Liver (tissue), 9 donors: ENCODE results near the gene PXYLP1. TPM values are rescaled to one million over a fixed set of nuclear protein-coding genes. Genes with fewer than 3 reads are reported as not detected.

Experiments
- DNase-seq: peaks from one replicate; pipeline ENCODE4 v3.0.0-alpha.2; 2017; ENCODE audit warnings: low spot score
- H3K27ac ChIP-seq, 2 donors: one replicate each; pipeline ENCODE4 v1.7.0; 2013; ENCODE audit warnings: inconsistent platforms in 2 of 2, low read length in 2 of 2, control low read depth in 1 of 2, low read depth in 1 of 2, mild to moderate bottlenecking in 1 of 2
- H3K27me3 ChIP-seq, 4 donors: one replicate each; pipeline versions ENCODE4 v1.6.1 to v1.7.0; 2013; ENCODE audit warnings: low read length in 3 of 4, inconsistent platforms in 1 of 4, mild to moderate bottlenecking in 1 of 4, moderate library complexity in 1 of 4; ENCODE audit not compliant: control insufficient read depth in 4 of 4, insufficient read depth in 4 of 4
- H3K36me3 ChIP-seq, 4 donors: one replicate each; pipeline versions ENCODE4 v1.6.1 to v1.7.0; 2013; ENCODE audit warnings: low read length in 3 of 4, mild to moderate bottlenecking in 3 of 4, low read depth in 1 of 4, moderate library complexity in 1 of 4; ENCODE audit not compliant: control insufficient read depth in 4 of 4, insufficient read depth in 3 of 4
- H3K4me1 ChIP-seq, 4 donors: one replicate each; pipeline versions ENCODE4 v1.6.1 to v1.7.0; 2013; ENCODE audit warnings: low read length in 3 of 4, mild to moderate bottlenecking in 3 of 4, moderate library complexity in 1 of 4; ENCODE audit not compliant: control insufficient read depth in 4 of 4, insufficient read depth in 4 of 4
- H3K4me3 ChIP-seq, 3 donors: one replicate each; pipeline versions ENCODE4 v1.6.1 to v1.7.0; 2013; ENCODE audit warnings: low read length in 3 of 3, control low read depth in 1 of 3, low read depth in 1 of 3, mild to moderate bottlenecking in 1 of 3
- H3K9ac ChIP-seq, 2 donors: one replicate each; pipeline ENCODE4 v1.7.0; 2013; ENCODE audit warnings: low read length in 2 of 2, mild to moderate bottlenecking in 2 of 2, moderate library complexity in 2 of 2, control low read depth in 1 of 2, low read depth in 1 of 2
- H3K9me3 ChIP-seq, 4 donors: one replicate each; pipeline versions ENCODE4 v1.6.1 to v1.7.0; 2013; ENCODE audit warnings: low read length in 3 of 4; ENCODE audit not compliant: control insufficient read depth in 4 of 4
- EGR1 ChIP-seq, 2 donors: IDR thresholded peaks; 2 replicates each; pipeline ENCODE4 v1.6.1; 2016 to 2018; ENCODE audit warnings: antibody characterized with exemption in 2 of 2, low read depth in 2 of 2
- FOXA1 ChIP-seq: IDR thresholded peaks from 2 replicates; pipeline ENCODE4 v1.6.1; 2016; ENCODE audit warnings: antibody characterized with exemption
- FOXA2 ChIP-seq: IDR thresholded peaks from 2 replicates; pipeline ENCODE4 v1.6.1; 2016; ENCODE audit warnings: antibody characterized with exemption
- GABPA ChIP-seq, 2 donors: IDR thresholded peaks in 1 of 2; conservative IDR thresholded peaks in 1 of 2; 2 replicates each; pipeline ENCODE4 v1.6.1; 2016; ENCODE audit warnings: antibody characterized with exemption in 2 of 2, mild to moderate bottlenecking in 1 of 2, moderate library complexity in 1 of 2
- HNF4A ChIP-seq, 2 donors: conservative IDR thresholded peaks; 2 replicates each; pipeline ENCODE4 v1.6.1; 2016; ENCODE audit warnings: antibody characterized with exemption in 2 of 2, mild to moderate bottlenecking in 2 of 2
- JUND ChIP-seq, 2 donors: IDR thresholded peaks; 2 replicates each; pipeline ENCODE4 v1.6.1; 2016; ENCODE audit warnings: antibody characterized with exemption in 2 of 2
- NR2F2 ChIP-seq: IDR thresholded peaks from 2 replicates; pipeline ENCODE4 v1.6.1; 2016; ENCODE audit warnings: antibody characterized with exemption
- RAD21 ChIP-seq, 2 donors: IDR thresholded peaks; 2 replicates each; pipeline ENCODE4 v1.6.1; 2016; ENCODE audit warnings: antibody characterized with exemption in 2 of 2, mild to moderate bottlenecking in 2 of 2
- RXRA ChIP-seq, 2 donors: IDR thresholded peaks; 2 replicates each; pipeline ENCODE4 v1.6.1; 2017 to 2018; ENCODE audit warnings: antibody characterized with exemption in 2 of 2, mild to moderate bottlenecking in 1 of 2
- SP1 ChIP-seq: IDR thresholded peaks from 2 replicates; pipeline ENCODE4 v1.6.1; 2018; ENCODE audit warnings: antibody characterized with exemption, mild to moderate bottlenecking
- YY1 ChIP-seq: IDR thresholded peaks from 2 replicates; pipeline ENCODE4 v1.6.1; 2016; ENCODE audit warnings: antibody characterized with exemption, mild to moderate bottlenecking
- whole genome bisulfite sequencing: extraction: QIAGEN DNeasy Blood & Tissue Kit; methylation state at CpG from one replicate; pipeline ENCODE4 v1.1.7; 2013; 5-methylcytosine and 5-hydroxymethylcytosine counted together
- polyA plus RNA-seq, 2 donors: library from polyadenylated mRNA; stranded (reverse) in 1 of 2; unstranded in 1 of 2; fragments of 200-250 nt in 1 of 2; fragments of >200 nt in 1 of 2; fragmentation: Nextera tagmentation in 1 of 2; extraction: Ambion mirVana in 1 of 2; gene quantifications; one replicate each; pipeline versions ENCODE4 v1.2.1 to v1.2.3, GENCODE V29; 2013 to 2015
- total RNA-seq, 2 donors: library from RNA; depleted of rRNA; stranded (reverse); fragments of >200 nt; gene quantifications; one replicate each; pipeline ENCODE4 v1.2.3, GENCODE V29; 2014
- TF ChIP-seq, protein P1 (sequence below): IDR thresholded peaks from 2 replicates; pipeline ENCODE4 v1.6.1; 2016; ENCODE audit warnings: antibody characterized with exemption
- TF ChIP-seq, protein P2 (sequence below): IDR thresholded peaks from 2 replicates; pipeline ENCODE4 v1.6.1; 2016; ENCODE audit warnings: antibody characterized with exemption
- TF ChIP-seq, protein P3 (sequence below): IDR thresholded peaks from 2 replicates; pipeline ENCODE4 v1.6.1; 2016; ENCODE audit warnings: antibody characterized with exemption, mild to moderate bottlenecking
- donor health status: healthy.
- donor health status: healthy.
- donor health status: healthy.
- donor health status: healthy.
- donor health status: healthy.

The PXYLP1 gene
- total and polyA plus RNA-seq, 4 donors: 1.1 to 5.3 (median 3.1) TPM

DNA sequence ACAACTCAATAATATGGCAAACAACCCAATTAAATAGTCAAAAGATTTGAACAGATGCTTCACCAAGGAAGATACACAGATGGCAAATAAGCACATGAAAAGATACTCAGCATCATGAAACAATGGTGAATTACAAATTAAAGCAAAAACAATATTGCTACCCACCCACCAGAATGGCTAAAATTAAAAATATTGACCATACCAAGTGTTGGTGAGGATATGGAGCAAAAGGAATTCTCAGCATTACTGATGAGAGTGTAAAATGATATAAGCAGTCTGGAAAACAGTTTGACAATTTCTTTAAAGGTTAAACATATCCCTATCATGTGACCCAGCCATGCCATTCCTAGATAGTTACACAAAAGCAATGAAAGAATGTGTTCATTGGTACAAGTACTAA, 5.7 kb upstream of the PXYLP1 start:
- Histone ChIP-seq H3K4me1 (peaks cover 0 to 4% (median 0%) of the 10 kb centered on the region in 4 donors), H3K36me3 (no peaks in the 10 kb centered on the region), H3K9ac (no peak overlapping the region), H3K27me3 (no peaks in the 10 kb centered on the region), H3K9me3 (peaks cover 0 to 3% (median 0%) of the 10 kb centered on the region in 4 donors), H3K27ac (no peak overlapping the region), H3K4me3 (no peak overlapping the region)
- no peak for DNase-seq
- TF ChIP-seq EGR1 (IDR thresholded peaks at IDR 0.05; ENCODE audit: low read depth in 2 of 2) (no peak), RXRA (IDR thresholded peaks at IDR 0.05) (no peak), FOXA2 (no peak), GABPA (IDR thresholded peaks at IDR 0.05 in 1 of 2, conservative IDR thresholded peaks at IDR 0.05 in 1 of 2) (no peak)
- TF ChIP-seq, protein P1, sequence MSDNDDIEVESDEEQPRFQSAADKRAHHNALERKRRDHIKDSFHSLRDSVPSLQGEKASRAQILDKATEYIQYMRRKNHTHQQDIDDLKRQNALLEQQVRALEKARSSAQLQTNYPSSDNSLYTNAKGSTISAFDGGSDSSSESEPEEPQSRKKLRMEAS: no peak
- TF ChIP-seq, protein P2, sequence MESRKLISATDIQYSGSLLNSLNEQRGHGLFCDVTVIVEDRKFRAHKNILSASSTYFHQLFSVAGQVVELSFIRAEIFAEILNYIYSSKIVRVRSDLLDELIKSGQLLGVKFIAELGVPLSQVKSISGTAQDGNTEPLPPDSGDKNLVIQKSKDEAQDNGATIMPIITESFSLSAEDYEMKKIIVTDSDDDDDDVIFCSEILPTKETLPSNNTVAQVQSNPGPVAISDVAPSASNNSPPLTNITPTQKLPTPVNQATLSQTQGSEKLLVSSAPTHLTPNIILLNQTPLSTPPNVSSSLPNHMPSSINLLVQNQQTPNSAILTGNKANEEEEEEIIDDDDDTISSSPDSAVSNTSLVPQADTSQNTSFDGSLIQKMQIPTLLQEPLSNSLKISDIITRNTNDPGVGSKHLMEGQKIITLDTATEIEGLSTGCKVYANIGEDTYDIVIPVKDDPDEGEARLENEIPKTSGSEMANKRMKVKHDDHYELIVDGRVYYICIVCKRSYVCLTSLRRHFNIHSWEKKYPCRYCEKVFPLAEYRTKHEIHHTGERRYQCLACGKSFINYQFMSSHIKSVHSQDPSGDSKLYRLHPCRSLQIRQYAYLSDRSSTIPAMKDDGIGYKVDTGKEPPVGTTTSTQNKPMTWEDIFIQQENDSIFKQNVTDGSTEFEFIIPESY: no peak

DNA sequence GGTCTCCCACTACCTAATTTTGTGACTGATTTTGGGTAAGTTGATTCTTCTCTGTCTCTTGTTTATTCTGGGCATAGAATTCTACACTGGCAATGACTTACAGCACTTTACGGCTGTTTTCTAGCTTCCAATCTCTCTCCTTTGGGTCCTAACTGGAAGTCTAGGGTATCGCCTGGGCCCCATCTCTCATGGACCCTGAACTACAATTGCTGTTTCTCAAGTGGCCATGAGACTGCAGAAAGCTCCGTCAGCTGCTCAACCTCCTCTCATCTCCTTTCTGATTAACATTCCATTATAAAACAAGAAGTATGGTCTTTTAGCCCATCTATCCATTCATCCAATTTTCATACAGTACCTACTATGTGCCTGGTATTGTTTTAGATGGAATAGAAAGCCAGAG, 4.4 kb upstream of the PXYLP1 start:
- no peak for TF ChIP-seq NR2F2
- no peak for TF ChIP-seq YY1
- no peak for TF ChIP-seq HNF4A (conservative IDR thresholded peaks at IDR 0.05)
- TF ChIP-seq RXRA (IDR thresholded peaks at IDR 0.05): no peak
- TF ChIP-seq, protein P2: no peak
- no peak for TF ChIP-seq RAD21 (IDR thresholded peaks at IDR 0.05)
- no peak for TF ChIP-seq EGR1 (IDR thresholded peaks at IDR 0.05; ENCODE audit: low read depth in 2 of 2)
- TF ChIP-seq SP1: no peak
- no peak for TF ChIP-seq FOXA2
- TF ChIP-seq, protein P3, sequence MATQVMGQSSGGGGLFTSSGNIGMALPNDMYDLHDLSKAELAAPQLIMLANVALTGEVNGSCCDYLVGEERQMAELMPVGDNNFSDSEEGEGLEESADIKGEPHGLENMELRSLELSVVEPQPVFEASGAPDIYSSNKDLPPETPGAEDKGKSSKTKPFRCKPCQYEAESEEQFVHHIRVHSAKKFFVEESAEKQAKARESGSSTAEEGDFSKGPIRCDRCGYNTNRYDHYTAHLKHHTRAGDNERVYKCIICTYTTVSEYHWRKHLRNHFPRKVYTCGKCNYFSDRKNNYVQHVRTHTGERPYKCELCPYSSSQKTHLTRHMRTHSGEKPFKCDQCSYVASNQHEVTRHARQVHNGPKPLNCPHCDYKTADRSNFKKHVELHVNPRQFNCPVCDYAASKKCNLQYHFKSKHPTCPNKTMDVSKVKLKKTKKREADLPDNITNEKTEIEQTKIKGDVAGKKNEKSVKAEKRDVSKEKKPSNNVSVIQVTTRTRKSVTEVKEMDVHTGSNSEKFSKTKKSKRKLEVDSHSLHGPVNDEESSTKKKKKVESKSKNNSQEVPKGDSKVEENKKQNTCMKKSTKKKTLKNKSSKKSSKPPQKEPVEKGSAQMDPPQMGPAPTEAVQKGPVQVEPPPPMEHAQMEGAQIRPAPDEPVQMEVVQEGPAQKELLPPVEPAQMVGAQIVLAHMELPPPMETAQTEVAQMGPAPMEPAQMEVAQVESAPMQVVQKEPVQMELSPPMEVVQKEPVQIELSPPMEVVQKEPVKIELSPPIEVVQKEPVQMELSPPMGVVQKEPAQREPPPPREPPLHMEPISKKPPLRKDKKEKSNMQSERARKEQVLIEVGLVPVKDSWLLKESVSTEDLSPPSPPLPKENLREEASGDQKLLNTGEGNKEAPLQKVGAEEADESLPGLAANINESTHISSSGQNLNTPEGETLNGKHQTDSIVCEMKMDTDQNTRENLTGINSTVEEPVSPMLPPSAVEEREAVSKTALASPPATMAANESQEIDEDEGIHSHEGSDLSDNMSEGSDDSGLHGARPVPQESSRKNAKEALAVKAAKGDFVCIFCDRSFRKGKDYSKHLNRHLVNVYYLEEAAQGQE: no peak
- no peak for TF ChIP-seq FOXA1
- TF ChIP-seq GABPA (IDR thresholded peaks at IDR 0.05 in 1 of 2, conservative IDR thresholded peaks at IDR 0.05 in 1 of 2): no peak
- TF ChIP-seq JUND (IDR thresholded peaks at IDR 0.05): no peak
- Histone ChIP-seq H3K4me1 (peaks cover 0 to 8% (median 0%) of the 10 kb centered on the region in 4 donors), H3K9me3 (peaks cover 0 to 3% (median 0%) of the 10 kb centered on the region in 4 donors), H3K27ac (no peak overlapping the region), H3K27me3 (no peaks in the 10 kb centered on the region), H3K36me3 (no peaks in the 10 kb centered on the region), H3K4me3 (no peak overlapping the region), H3K9ac (no peak overlapping the region)
- DNase-seq: no peak
- WGBS: 93% methylated on average over 3 of the region's 3 CpGs
